WTC11 (cell line): ENCODE results near the gene PHKA1.

Experiments
- AFF4 ChIP-seq: sonication (generic); formaldehyde crosslinking; IDR thresholded peaks from 2 replicates; pipeline ENCODE4 v1.8.1; 2023; ENCODE audit warnings: mild to moderate bottlenecking, missing genetic modification reagents, borderline replicate concordance
- ATF2 ChIP-seq: sonication (generic); formaldehyde crosslinking; IDR thresholded peaks from 2 replicates; pipeline ENCODE4 v1.8.1; 2022; ENCODE audit warnings: low read depth, missing genetic modification reagents, borderline replicate concordance
- CBFB ChIP-seq: sonication (generic); formaldehyde crosslinking; IDR thresholded peaks from 2 replicates; pipeline ENCODE4 v1.8.1; 2022; ENCODE audit warnings: mild to moderate bottlenecking, low read depth, missing genetic modification reagents
- CTCF ChIP-seq: fragments of 200-600 bp; IDR thresholded peaks from 2 replicates; pipeline ENCODE4 v1.8.0; 2022; ENCODE audit warnings: antibody characterized with exemption
- FOXJ3 ChIP-seq: sonication (generic); formaldehyde crosslinking; IDR thresholded peaks from 2 replicates; pipeline ENCODE4 v1.9.0; 2021; ENCODE audit warnings: missing genetic modification reagents, mild to moderate bottlenecking, borderline replicate concordance
- MAX ChIP-seq: sonication (generic); formaldehyde crosslinking; IDR thresholded peaks from 2 replicates; pipeline ENCODE4 v1.8.0; 2022; ENCODE audit warnings: mild to moderate bottlenecking, missing genetic modification reagents
- NR1H2 ChIP-seq: sonication (generic); formaldehyde crosslinking; IDR thresholded peaks from 2 replicates; pipeline ENCODE4 v1.9.0; 2021; ENCODE audit warnings: mild to moderate bottlenecking, moderate library complexity, missing genetic modification reagents
- NR2C2 ChIP-seq: sonication (generic); formaldehyde crosslinking; IDR thresholded peaks from 2 replicates; pipeline ENCODE4 v1.8.0; 2022; ENCODE audit warnings: mild to moderate bottlenecking, missing genetic modification reagents
- STAT6 ChIP-seq: sonication (generic); formaldehyde crosslinking; conservative IDR thresholded peaks from 2 replicates; pipeline ENCODE4 v1.8.1; 2023; ENCODE audit warnings: mild to moderate bottlenecking, low read depth, missing genetic modification reagents, moderate library complexity
- USF1 ChIP-seq: sonication (generic); formaldehyde crosslinking; IDR thresholded peaks from 2 replicates; pipeline ENCODE4 v1.8.0; 2022; ENCODE audit warnings: mild to moderate bottlenecking, missing genetic modification reagents
- ZNF512 ChIP-seq: sonication (generic); formaldehyde crosslinking; IDR thresholded peaks from 2 replicates; pipeline ENCODE4 v1.8.1; 2022; ENCODE audit warnings: missing genetic modification reagents, borderline replicate concordance
- ZNF532 ChIP-seq: fragments of 250-450 bp; sonication (Bioruptor Pico); IDR thresholded peaks from 2 replicates; pipeline ENCODE4 v1.9.0; 2021; ENCODE audit warnings: mild to moderate bottlenecking, borderline replicate concordance

GRCh38 chrX:72545990-72546389 lies 168.1 kb downstream of the PHKA1 start:
- TF ChIP-seq CTCF (no peak), ZNF532 (CRISPR knock-in tag) (no peak), STAT6 (CRISPR knock-in tag) (no peak), NR1H2 (no peak), FOXJ3 (CRISPR knock-in tag) (no peak), USF1 (no peak), CBFB (CRISPR knock-in tag) (no peak), NR2C2 (CRISPR knock-in tag) (no peak), ATF2 (CRISPR knock-in tag) (no peak), ZNF512 (no peak), AFF4 (CRISPR knock-in tag) (no peak), MAX (CRISPR knock-in tag) (no peak)
